Measurements from ENCODE around the gene XYLT2.

XYLT2 gene

DNA sequence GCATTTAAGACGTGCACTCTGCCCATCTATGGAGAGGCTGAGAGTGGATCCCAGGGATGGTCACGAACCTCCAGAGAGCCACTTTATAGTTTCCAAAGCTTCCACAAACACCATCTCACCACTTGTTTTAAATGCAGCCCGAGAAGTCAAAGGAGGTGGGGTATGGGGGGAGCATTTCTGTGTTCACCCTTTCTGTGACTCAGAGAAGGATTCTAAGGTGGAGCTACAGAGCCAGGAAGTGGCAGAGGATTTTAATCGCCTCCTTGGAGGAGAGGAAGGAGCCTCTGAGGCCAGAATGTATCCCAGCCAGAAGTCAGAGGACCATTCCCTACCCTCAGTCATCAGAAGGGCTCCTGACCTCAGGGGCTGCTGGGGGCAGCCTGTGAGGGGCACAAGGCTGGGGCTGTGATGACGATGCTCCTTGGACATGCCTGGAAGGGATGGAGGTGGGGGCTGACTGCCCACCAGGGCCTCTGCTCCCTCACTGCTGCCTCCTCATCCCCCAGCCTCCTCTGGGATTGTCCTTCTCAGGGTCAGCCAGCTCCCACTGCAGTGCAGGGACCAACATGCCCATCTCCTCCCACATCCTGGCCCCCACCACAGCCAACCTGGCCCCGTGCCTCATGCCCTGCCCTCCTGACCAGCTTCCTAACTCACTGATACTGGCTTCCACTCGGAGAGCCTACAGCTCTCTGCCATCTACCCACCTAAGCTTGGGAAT is 2.8 kb downstream of the XYLT2 start:
- no peak for DNase-seq (ENCODE audit: low read depth in 2 of 2)

DNA sequence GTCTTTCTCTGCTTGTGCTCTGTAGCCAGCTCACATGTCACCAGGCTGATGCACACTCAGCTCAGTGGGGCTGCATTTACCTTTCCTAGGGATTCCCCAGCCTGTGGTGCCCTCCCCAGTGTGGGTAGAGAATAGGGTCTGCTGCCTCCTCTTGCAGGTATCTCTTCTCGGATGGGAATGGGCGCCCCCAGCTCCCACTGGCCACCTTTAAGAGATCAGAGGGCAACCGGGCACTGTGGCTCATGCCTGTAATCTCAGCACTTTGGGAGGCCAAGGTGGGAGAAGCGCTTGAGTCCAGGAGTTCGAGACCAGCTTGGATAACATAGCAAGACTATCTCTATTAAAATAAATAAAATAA is 3.3 kb downstream of the XYLT2 start:
- DNase-seq (ENCODE audit: low read depth in 2 of 2) = no peak

DNA sequence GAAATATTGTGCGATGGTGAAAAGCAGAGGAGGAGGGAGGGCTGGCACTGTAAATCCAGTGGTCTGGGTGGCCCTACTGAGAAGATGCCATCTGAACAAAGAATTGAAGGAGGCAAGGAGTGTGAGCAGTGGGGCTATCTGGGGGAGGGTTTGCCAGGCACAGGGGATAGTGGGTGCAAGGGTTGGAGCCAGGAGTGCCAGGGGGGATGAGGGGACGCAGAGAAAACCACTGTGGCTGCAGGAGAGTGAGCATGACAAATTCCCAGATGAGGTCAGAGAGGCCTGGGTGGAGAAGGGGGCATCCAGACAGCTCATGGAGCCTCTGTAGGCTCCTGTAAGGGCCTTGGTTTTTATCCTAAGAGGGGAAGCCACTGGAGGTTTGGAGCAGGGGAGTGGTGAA is 4.8 kb downstream of the XYLT2 start:
- no peak for DNase-seq (ENCODE audit: low read depth in 2 of 2)

DNA sequence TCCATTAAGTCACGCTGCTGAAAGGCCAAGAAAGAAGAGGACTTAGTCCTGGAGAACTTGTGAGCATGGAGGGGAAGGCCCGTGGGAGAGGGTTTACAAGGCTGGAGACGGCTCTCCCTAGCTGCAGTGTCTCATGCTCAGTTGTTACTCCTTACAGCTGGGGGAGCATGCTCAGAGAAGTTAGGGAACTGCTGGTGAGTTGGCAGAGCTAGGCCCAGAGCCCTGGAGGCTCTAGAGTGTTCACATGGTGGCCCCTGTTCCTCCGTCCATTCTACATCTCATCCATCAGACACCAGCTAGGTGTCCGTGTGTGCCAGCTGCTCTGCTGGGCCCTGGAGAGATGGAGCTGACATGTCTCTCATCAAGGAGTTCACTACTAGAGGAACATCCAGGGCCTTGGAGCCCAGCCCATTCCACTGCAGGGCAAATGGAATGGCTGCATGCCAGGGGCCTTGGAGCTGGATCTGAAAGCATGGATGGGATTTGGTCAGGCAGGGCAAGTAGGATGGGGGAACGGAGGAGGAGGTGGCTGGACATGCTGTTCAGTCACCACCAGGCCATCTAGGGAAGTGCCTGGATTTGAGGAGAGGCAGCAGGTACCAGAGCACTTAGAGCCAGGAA is 6.3 kb downstream of the XYLT2 start:
- no peak for DNase-seq (ENCODE audit: low read depth in 2 of 2)

DNA sequence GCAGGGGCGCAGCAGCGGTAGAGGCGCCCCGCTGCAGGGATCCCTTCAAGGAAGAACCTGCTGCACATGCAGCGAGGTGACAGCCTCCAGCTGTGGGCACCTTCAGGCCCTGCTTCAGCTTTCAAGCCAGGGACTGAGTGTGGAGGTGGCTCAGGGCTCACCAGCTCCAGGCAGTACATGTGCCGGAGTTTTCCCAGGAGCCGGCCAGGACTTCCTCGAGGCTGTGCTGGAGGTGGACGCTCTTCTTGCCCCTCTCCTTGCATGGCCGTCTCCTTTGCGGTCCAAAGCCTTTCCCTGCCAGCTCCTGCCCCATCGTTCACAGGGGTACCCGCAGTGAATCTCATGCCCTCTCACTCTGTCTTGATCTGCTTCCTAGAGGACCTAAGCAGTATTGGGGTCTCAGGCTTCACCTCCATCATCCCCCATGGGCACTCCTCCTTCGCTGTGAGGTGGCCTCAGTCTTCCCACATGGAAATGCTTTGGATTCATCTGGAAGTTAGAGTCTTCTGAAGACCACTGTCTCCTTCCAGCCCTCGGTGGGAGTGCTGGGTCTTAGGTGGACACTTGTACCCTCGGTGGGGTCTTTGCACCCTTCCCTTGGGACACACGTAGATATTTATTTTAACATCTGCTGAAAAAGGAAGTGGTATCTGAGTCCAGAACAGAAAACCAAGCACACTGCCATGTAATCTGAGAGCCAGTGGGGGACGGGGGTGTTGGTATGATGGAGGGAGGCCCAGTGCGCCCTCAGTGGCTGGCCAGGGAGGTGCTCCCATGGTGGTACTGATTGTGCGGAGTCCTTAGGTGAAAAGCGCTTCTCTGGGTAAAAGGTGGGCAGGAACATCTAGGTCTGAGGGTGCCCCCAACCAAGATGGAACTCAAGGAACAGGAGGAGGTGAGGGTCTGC is 7.0 kb downstream of the XYLT2 start:
- DNase-seq (ENCODE audit: low read depth in 2 of 2) = no peak

DNA sequence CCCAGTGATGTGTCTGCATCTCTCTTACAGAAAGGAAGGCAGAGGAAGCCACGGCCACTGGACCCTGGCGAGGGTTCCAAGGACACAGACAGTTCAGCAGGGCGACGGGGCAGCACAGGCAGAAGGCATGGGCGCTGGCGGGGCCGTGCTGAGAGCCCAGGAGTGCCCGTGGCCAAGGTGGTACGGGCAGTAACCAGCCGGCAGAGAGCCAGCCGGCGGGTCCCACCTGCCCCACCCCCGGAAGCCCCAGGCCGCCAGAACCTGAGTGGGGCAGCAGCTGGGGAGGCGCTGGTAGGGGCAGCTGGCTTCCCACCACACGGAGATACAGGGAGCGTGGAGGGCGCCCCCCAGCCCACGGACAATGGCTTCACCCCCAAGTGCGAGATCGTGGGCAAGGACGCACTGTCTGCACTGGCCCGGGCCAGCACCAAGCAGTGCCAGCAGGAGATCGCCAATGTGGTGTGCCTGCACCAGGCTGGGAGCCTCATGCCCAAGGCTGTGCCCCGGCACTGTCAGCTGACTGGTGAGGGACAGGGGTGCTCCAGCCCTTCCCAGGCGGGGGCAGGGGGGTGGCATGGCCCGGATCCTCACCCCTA is 7.8 kb downstream of the XYLT2 start:
- no peak for DNase-seq (ENCODE audit: low read depth in 2 of 2)

DNA sequence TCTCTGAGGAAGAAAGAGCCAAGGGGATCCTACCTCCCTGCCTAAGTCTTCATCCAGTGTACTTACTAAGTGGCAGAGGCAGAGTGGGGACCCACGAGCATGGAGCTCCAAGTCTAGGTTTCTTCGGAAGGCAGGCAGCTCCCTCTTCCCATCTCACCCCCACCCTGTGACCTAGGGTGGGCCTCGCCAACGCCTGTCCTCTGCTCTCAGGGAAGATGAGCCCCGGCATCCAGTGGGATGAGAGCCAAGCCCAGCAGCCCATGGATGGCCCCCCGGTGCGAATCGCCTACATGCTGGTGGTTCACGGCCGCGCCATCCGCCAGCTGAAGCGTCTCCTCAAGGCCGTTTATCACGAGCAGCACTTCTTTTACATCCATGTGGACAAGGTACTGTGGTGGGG is 8.3 kb downstream of the XYLT2 start:
- no peak for DNase-seq (ENCODE audit: low read depth in 2 of 2)

DNA sequence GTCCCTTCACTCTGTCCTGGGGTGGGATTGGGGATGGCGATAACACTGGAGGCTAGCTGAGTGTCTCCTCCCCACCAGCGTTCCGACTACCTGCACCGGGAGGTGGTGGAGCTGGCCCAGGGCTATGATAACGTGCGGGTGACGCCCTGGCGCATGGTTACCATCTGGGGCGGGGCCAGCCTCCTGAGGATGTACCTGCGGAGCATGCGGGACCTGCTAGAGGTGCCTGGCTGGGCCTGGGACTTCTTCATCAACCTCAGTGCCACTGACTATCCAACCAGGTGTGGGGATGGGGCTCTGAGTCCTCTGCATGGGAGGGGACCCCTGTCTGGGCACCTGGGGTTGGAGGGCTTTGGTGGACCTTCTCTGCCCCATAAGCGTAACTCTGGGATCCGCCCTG is 8.8 kb downstream of the XYLT2 start:
- DNase-seq (ENCODE audit: low read depth in 2 of 2) = no peak

DNA sequence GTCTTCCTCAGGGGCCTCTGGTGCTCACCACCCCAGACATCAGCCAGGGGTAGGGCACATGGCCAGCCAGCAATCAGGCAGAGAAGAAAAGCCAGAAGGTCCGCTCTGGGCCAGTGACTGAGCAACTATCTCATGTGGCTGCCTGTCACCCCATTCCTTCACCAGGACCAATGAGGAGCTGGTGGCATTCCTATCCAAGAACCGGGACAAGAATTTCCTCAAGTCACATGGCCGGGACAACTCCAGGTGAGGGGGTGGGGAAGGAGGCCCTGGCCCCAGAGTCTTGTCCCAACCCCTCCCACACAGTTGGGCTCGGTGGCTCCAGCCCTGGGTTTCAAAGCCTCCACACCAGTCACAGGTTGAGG is 9.4 kb downstream of the XYLT2 start:
- no peak for DNase-seq (ENCODE audit: low read depth in 2 of 2)

DNA sequence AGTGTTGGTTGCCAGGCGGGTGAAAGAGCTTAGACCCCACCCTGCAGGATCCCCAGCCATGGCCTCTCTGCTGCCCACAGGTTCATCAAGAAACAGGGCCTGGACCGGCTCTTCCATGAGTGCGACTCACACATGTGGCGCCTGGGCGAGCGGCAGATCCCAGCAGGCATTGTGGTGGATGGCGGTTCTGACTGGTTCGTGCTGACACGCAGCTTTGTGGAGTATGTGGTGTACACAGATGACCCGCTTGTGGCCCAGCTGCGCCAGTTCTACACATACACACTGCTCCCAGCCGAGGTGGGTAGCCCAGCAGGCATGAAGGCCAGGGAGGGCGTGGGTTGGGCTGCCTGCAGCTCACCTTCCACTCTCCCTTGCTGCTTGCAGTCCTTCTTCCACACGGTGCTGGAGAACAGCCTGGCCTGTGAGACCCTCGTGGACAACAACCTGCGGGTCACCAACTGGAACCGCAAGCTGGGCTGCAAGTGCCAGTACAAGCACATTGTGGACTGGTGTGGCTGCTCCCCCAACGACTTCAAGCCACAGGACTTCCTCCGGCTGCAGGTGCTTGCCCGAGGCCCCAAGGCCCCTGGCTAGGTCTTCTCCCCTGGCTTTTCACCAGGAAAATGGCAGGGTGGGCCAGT is 9.9 kb downstream of the XYLT2 start:
- no peak for DNase-seq (ENCODE audit: low read depth in 2 of 2)

DNA sequence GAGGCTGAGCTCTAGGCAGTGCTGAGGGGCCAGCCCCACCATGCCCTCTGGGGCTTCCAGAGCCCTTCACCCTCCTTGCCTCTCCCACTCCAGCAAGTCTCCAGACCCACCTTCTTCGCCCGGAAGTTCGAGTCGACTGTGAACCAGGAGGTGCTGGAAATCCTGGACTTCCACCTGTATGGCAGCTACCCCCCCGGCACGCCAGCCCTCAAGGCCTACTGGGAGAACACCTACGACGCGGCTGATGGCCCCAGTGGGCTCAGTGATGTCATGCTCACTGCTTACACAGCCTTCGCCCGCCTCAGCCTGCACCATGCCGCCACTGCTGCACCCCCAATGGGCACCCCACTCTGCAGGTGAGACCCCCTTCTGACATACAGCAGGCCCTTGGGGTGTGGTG is 10.5 kb downstream of the XYLT2 start:
- no peak for DNase-seq (ENCODE audit: low read depth in 2 of 2)

DNA sequence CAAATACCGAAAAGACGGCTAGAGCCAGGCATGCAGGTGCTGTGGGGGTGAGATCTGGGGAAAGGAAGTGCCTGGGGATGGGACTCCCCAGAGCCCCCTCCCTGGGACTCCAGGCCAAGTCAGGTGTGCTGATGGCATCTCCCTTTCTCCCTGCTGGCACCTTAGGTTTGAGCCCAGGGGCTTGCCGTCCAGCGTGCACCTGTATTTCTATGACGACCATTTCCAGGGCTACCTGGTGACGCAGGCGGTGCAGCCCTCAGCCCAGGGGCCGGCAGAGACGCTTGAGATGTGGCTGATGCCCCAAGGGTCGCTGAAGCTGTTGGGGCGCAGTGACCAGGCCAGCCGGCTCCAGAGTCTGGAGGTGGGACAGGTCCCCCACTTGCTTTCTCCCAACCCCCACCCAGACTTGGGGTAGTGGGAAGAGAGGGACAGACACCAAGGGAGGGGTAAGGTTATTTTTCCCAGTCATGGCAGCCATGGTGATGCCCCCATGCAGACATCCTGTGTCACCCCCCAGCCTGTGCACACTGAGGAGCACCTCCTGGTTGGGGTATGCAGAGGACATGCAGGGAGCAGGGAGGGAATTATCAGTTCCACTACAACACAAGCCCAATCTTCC is 11.1 kb downstream of the XYLT2 start:
- no peak for DNase-seq (ENCODE audit: low read depth in 2 of 2)

DNA sequence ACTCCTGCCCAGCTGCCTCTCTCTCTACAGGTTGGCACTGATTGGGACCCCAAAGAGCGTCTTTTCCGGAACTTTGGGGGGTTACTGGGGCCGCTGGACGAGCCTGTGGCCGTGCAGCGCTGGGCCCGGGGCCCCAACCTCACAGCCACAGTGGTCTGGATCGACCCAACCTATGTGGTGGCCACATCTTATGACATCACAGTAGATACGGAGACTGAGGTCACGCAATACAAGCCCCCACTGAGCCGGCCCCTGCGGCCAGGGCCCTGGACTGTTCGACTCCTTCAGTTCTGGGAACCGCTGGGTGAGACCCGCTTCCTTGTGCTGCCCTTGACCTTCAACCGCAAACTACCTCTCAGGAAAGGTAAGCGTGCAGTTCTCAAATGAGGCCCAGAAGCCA is 12.3 kb downstream of the XYLT2 start:
- no peak for DNase-seq (ENCODE audit: low read depth in 2 of 2)

DNA sequence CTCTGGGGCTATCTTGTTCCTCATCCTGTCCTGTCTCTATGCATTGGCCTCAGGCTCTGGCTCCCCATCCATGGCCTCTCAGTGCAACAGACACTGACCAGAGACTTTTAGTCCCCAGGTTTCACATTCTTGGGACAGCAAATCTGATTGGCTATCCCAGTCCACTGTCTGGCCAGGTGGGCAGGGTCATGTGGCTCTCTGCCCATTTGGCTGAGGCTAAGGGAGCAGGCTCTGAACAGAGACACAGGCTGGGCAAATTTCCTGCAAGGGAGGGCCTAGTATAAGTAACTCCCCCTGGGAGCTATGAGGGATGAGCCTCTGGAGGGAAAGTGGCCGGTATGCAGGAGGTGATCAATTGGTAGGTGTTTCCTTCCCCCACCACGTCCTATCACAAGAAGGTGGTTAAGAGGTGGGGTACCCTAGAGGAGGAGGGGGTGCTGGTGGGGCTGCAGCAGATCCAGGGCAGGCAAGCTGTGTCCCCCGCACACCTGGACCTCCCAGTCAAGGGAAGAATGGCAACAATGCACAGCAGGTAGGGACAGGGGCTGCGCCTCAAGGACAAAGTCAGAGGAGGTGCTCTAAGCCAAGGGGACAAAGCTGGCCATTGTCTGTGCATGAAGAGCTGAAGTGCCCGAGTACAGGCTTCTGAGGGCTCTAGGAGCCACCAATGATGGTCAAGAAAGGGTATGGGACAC is 13.2 kb downstream of the XYLT2 start:
- DNase-seq (ENCODE audit: low read depth in 2 of 2) = no peak

DNA sequence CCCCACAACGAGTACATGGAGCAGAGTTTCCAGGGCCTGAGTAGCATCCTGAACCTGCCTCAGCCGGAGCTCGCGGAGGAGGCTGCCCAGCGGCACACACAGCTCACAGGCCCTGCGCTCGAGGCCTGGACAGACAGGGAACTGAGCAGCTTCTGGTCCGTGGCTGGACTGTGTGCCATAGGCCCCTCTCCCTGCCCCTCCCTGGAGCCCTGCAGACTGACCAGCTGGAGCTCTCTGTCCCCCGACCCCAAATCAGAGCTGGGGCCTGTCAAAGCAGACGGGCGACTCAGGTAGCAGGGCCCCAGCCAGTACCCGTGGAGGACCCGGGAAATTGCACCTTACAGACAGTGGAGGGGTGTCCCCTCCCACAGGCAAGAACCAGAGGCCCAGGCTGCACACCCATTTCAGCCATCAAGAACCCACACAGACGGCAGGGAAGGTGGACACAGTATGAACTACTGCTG is 14.1 kb downstream of the XYLT2 start:
- DNase-seq (ENCODE audit: low read depth in 2 of 2) = no peak

DNA sequence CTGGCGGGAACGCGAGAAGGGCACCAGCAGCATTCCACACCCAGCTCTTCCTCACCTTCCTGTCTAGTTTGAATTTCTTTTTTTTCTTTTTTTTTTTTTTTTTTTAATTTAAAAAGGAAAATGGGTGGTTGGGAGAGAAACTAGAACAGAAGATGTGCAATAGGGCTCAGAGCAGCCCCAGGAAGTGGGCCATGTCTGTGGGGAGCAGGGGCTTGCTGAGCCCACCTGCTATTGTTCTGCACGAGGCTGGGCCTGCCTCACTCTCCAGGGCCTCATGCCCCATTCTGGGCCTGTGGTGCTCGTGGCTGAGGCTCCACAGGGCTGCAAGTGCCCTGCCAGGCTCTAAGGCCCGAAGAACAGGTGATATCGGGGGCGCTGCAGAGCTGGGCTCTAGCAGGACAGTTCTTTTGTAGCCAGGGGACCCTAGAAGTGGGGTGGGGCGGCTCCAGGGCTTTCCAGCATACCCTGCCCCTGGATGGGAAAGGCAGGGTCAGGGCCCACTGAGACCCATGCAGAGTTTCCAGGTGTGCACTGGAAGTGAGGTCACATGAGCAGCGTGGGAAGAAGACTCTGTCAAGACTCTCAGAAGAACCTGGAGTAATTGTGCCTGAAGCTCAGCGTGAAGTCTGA is 14.7 kb downstream of the XYLT2 start:
- no peak for DNase-seq (ENCODE audit: low read depth in 2 of 2)

DNA sequence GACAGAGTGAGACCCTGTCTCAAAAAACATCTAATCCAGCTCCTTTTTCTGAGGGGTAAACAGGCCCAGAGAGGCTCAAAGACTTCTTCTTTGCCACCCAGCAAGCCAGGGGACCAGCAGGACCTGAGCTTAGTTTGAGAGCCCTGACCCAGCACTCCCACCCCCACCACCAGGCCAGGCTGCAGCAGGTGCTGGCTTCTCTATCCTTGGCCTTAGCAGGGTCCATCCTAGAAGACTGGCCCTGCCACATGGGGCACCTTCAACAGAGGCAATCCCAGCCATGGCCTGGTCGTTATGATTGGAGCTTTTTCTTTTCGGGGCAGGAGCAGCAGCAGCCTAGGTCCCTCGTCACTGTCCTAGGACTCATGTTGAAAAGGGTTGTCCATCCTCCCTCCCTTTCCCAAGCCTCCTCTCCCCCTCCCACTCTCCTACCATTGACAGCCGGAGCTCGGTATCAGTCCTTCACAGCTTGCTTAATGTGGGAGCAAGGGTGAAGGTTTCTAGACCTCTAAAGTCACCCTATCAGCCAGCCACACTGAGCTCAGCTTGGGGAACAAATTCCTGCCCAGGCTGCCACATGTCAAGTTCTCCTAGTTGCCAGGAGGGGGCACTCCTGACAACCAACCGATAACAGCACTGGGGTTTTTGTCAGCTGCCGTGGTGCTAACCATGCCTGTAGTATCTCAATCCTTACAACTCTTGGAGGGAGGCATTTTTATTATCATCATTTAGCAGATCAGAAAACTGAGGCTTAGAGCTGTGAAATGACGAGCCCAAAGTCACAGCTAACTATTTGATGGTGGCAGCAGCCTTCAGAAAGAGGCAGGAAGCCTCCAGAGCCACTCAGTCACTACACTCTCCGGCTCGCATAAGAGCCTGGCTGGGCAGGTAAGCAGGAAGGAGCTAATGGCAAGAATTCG is 15.9 kb downstream of the XYLT2 start:
- DNase-seq (ENCODE audit: low read depth in 2 of 2) = peak; percentile 35 to 41

DNA sequence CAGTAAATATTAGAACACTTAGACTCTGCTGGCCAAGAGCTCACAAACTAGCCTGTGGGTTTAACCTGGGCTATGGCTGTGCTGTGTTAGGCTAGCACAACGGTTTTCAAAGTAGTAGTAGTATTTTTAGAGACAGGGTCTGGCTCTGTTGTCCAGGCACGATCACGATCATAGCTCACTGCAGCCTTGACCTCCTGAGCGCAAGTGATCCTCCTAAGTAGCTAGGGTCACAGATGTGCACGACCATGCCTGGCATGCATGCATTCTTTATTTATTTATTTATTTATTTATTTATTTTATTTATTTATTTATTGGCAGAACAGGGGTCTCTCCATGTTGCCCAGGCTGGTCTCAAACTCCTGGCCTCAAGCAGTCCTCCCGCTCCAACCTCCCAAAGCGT is 16.7 kb downstream of the XYLT2 start:
- no peak for DNase-seq (ENCODE audit: low read depth in 2 of 2)
